Subcutaneous abdominal adipose tissue (tissue), 5 donors: Measurements from ENCODE around the gene MYPN.
A peak's percentile ranks its signal among the peaks of the same experiment; 100 is the strongest.

Experiments used
- H3K27ac ChIP-seq: one replicate; pipeline ENCODE4 v1.7.0; 2013; ENCODE audit warnings: low read depth, mild to moderate bottlenecking, inconsistent platforms, low read length, moderate library complexity
- H3K27me3 ChIP-seq, 5 donors: one replicate each; pipeline ENCODE4 v1.7.0; 2013; ENCODE audit warnings: low read length in 5 of 5, inconsistent platforms in 1 of 5; ENCODE audit not compliant: control insufficient read depth in 5 of 5, insufficient read depth in 4 of 5
- H3K36me3 ChIP-seq, 5 donors: one replicate each; pipeline ENCODE4 v1.7.0; 2013; ENCODE audit warnings: low read length in 5 of 5; ENCODE audit not compliant: control insufficient read depth in 5 of 5, insufficient read depth in 5 of 5
- H3K4me1 ChIP-seq, 5 donors: one replicate each; pipeline ENCODE4 v1.7.0; 2013; ENCODE audit warnings: low read length in 5 of 5, mild to moderate bottlenecking in 3 of 5, moderate library complexity in 1 of 5; ENCODE audit not compliant: control insufficient read depth in 5 of 5, insufficient read depth in 5 of 5
- H3K4me3 ChIP-seq, 5 donors: one replicate each; pipeline ENCODE4 v1.7.0; 2013; ENCODE audit warnings: low read length in 5 of 5, low read depth in 1 of 5
- H3K9ac ChIP-seq, 5 donors: one replicate each; pipeline ENCODE4 v1.7.0; 2013; ENCODE audit warnings: low read length in 5 of 5, mild to moderate bottlenecking in 4 of 5, moderate library complexity in 3 of 5
- H3K9me3 ChIP-seq, 5 donors: one replicate each; pipeline ENCODE4 v1.7.0; 2013; ENCODE audit warnings: low read length in 5 of 5; ENCODE audit not compliant: control insufficient read depth in 5 of 5
- donor health status: healthy.
- donor health status: healthy.
- donor health status: healthy.
- donor health status: healthy.
- donor health status: healthy.

The MYPN gene

DNA sequence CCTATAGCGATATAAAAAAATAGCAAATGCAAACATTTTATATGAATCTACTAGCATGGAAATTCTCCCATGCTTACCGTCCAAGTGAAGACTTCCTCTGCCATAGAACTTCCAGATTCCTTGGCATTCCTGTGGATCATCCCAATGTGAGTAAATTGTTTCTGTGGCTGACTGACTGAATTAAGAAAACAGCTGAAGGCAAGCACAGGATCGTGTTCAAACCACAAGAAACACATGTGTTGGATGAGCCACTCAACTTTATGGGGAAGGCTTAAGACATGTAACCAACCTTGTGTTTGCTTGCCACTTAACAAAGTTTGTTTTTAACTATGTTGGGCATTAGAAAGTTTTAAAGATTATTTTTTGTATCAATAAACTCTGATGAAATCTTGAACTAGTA, 2.6 kb upstream of the MYPN start:
- H3K9ac ChIP-seq: no peak overlapping the region
- H3K4me3 ChIP-seq: no peak overlapping the region
- no peak overlapping the region for H3K27ac ChIP-seq

DNA sequence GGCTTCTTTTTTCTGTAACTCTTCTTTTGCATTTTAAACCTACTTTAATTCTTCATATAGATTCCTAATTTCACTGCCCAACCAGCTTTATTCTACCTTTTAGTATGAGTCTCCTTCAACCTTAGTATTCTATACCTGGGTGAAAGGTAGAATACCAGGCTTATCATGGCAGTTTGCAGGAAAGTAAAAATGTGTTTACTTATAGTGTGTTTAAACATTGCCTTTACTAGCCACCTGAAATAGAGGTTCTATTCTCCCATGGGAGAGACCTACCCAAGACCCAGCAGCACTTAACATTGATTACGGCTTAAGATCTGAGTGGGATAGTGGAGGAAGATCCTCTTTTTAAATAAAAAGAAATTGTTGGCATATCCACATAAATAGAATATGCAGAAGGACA, 1.6 kb upstream of the MYPN start:
- no peak overlapping the region for H3K27ac ChIP-seq
- no peaks in the 10 kb centered on the region for H3K27me3 ChIP-seq
- no peaks in the 10 kb centered on the region for H3K36me3 ChIP-seq

More for the DNA sequence above, 2.6 kb upstream of the MYPN start:
- H3K36me3 ChIP-seq: no peaks in the 10 kb centered on the region
- no peaks in the 10 kb centered on the region for H3K9me3 ChIP-seq
- H3K4me1 ChIP-seq: no peaks in the 10 kb centered on the region
- no peaks in the 10 kb centered on the region for H3K27me3 ChIP-seq

DNA sequence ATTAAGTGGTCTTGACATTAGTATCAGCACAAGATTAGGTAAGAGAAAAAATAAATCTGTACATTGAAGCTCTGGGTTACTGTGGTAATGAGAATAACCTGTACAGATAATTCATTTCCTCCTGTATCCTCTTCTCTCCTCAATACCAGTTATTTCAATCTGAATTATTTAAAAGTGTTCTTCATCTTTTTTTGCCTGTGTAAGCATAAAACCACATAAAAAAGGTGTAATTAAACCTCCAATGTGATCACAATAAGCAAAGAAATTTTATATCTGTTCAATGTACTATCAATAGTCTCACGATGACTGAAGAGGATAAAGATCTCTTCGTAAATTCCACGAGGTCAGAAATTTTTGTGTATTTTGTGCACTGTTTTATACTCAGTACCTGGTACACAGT, 1.2 kb upstream of the MYPN start:
- no peak overlapping the region for H3K9ac ChIP-seq
- H3K4me3 ChIP-seq: no peak overlapping the region
- no peaks in the 10 kb centered on the region for H3K27me3 ChIP-seq
- no peaks in the 10 kb centered on the region for H3K9me3 ChIP-seq
- no peaks in the 10 kb centered on the region for H3K4me1 ChIP-seq
- no peak overlapping the region for H3K27ac ChIP-seq
- H3K36me3 ChIP-seq: no peaks in the 10 kb centered on the region

More for the DNA sequence above, 1.6 kb upstream of the MYPN start:
- Histone ChIP-seq H3K4me3 (no peak overlapping the region), H3K9ac (no peak overlapping the region), H3K4me1 (no peaks in the 10 kb centered on the region), H3K9me3 (no peaks in the 10 kb centered on the region)

DNA sequence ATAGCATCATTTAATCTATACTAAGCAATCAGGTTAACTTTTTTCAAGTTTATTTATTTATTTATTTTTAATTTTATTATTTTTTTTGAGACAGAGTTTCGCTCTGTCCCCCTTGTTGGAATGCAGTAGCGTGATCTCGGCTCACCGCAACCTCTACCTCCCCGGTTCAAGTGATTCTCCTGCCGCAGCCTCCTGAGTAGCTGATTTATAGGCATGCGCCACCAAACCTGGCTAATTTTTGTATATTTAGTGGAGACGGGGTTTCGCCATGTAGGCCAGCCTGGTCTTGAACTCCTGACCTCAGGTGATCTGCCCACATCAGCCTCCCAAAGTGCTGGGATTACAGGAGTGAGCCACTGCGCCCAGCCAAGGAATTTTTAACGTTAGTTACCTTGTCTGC, 635 bp upstream of the MYPN start:
- Histone ChIP-seq H3K27ac (no peak overlapping the region), H3K4me3 (no peak overlapping the region), H3K9ac (no peak overlapping the region)

DNA sequence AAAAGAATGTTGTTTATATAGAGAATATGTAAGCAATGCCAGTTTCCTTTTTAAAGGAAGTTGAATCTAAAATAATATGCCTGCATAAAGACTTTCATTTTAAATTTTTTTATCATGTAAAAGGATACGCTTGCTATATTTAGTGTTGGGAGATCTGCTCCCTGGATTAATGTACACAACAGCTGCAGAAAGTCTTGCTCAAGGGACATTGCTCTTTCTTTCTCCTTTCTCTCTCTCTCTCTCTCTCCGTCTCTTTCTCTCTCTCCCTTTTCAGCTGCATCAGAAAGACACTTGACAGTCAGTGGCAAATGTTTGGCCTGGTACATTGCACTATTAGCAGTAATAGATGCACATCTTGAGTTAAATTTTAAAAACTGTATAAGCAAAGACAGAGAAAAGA, 739 bp downstream of the MYPN start:
- no peaks in the 10 kb centered on the region for H3K9me3 ChIP-seq
- no peak overlapping the region for H3K4me3 ChIP-seq
- H3K4me1 ChIP-seq: no peaks in the 10 kb centered on the region
- no peak overlapping the region for H3K9ac ChIP-seq
- no peaks in the 10 kb centered on the region for H3K36me3 ChIP-seq
- no peak overlapping the region for H3K27ac ChIP-seq
- H3K27me3 ChIP-seq: no peaks in the 10 kb centered on the region

More for the DNA sequence above, 635 bp upstream of the MYPN start:
- no peaks in the 10 kb centered on the region for H3K27me3 ChIP-seq
- H3K9me3 ChIP-seq: no peaks in the 10 kb centered on the region
- H3K36me3 ChIP-seq: no peaks in the 10 kb centered on the region
- H3K4me1 ChIP-seq: no peaks in the 10 kb centered on the region

DNA sequence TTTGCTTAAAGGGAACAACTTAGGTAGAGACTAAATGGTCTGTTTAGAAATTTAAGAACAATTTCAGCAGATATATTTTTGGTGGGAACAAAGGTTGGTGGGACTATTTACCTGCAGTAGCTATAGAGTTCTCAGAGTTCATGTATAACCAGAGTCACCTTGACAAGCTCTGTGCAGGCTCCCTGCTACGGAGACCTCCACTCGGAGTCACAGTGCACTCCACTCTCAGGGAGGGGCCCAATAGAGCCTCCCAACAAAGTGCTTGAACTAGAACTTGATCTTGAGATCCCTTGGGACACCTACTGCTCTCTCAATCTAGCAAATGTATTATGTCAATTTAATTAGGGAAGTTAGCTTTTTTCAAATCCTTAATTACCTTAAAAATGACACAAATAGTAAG, 2.3 kb downstream of the MYPN start:
- H3K36me3 ChIP-seq: no peaks in the 10 kb centered on the region
- H3K9ac ChIP-seq: no peak overlapping the region
- no peaks in the 10 kb centered on the region for H3K4me1 ChIP-seq
- no peak overlapping the region for H3K27ac ChIP-seq
- no peaks in the 10 kb centered on the region for H3K9me3 ChIP-seq
- H3K27me3 ChIP-seq: no peaks in the 10 kb centered on the region
- H3K4me3 ChIP-seq: no peak overlapping the region

DNA sequence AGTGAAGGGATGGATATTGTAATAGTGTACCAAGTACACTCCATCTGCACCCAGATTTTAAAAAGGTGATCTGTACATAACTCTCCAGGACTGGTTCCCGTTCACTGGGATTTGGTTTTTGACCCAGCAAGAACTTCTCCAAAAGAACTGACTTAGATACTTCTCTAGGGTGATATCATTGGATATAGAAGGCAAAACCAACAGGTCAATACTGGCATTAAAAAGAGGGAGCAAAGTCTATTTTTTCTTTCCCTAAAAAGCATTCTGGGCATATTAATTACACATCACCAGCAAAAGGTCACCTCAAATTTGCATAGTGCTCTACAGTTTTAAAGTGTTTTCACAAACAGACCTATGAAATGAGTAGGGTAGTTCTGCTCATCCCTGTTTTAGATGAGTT, 3.5 kb downstream of the MYPN start:
- no peaks in the 10 kb centered on the region for H3K9me3 ChIP-seq
- H3K9ac ChIP-seq: no peak overlapping the region
- H3K27me3 ChIP-seq: no peaks in the 10 kb centered on the region
- H3K27ac ChIP-seq: no peak overlapping the region
- H3K36me3 ChIP-seq: no peaks in the 10 kb centered on the region
- H3K4me1 ChIP-seq: no peaks in the 10 kb centered on the region
- H3K4me3 ChIP-seq: no peak overlapping the region

DNA sequence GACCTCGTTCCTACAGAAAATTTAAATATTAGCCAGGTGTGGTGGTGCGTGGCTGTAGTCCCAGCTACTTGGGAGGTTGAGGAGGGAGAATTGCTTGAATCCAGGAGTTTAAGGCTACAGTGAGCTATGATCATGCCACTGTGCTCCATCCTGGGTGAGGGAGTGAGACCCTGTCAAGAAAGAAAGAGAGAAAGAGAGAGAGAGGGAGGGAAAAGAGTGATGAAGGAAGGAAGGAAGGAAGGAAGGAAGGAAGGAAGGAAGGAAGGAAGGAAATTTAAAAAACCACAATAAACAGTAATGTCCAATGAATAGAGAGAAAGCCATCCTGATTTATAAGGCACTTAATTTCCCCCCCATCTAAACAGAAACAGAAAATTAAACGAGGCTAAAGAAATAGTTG, 9.4 kb downstream of the MYPN start:
- H3K9me3 ChIP-seq: no peaks in the 10 kb centered on the region
- H3K4me3 ChIP-seq: no peak overlapping the region
- H3K4me1 ChIP-seq: peaks cover 0 to 9% (median 5%) of the 10 kb centered on the region in 5 donors
- H3K36me3 ChIP-seq: no peaks in the 10 kb centered on the region
- H3K27ac ChIP-seq: no peak overlapping the region
- H3K27me3 ChIP-seq: no peaks in the 10 kb centered on the region
- no peak overlapping the region for H3K9ac ChIP-seq

DNA sequence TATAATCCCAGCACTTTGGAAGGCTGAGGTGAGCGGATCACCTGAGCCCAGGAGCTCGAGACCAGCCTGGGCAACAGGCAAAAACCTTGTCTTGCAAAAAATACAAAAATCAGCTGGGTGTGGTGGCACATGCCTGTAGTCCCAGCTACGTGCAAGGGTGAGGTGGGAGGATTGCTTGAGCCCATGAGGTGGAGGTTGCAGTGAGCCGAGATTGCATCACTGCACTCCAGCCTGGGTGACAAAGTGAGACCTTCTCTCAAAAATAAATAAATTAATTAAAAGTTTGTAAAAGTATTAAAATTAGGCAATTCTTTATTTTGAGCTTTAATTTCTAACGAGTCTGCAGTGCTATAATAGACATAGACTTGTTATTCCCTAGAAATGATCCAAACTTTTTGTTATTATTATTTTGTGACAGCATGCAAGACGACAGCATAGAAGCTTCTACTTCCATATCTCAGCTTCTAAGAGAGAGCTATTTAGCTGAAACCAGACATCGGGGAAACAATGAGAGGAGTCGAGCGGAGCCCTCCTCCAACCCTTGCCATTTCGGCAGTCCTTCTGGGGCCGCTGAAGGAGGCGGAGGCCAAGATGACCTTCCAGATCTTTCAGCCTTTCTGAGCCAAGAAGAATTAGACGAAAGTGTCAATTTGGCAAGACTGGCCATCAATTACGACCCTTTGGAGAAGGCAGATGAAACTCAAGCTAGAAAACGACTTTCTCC, 11.9 kb downstream of the MYPN start:
- H3K4me3 ChIP-seq: peak overlapping the region in 4 of 5 donors; percentile 0 to 49 (median 40)
- no peak overlapping the region for H3K9ac ChIP-seq
- H3K4me1 ChIP-seq: peaks cover 0 to 9% (median 5%) of the 10 kb centered on the region in 5 donors
- H3K36me3 ChIP-seq: no peaks in the 10 kb centered on the region
- H3K27me3 ChIP-seq: no peaks in the 10 kb centered on the region
- peak overlapping the region; percentile 26 for H3K27ac ChIP-seq
- no peaks in the 10 kb centered on the region for H3K9me3 ChIP-seq

DNA sequence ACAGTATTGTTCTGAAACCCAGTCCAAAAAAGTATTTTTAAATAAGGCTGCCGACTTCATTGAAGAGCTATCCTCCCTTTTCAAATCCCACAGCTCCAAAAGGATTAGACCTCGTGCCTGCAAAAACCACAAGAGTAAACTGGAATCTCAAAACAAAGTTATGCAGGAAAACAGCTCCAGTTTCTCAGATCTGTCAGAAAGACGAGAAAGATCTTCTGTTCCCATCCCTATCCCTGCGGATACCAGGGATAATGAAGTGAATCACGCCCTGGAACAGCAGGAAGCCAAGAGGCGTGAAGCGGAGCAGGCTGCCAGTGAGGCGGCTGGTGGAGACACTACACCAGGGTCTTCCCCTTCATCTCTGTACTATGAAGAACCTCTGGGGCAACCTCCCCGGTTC, 12.6 kb downstream of the MYPN start:
- H3K4me1 ChIP-seq: peaks cover 0 to 9% (median 5%) of the 10 kb centered on the region in 5 donors
- no peaks in the 10 kb centered on the region for H3K27me3 ChIP-seq
- no peaks in the 10 kb centered on the region for H3K9me3 ChIP-seq
- H3K27ac ChIP-seq: peak overlapping the region; percentile 26
- H3K36me3 ChIP-seq: no peaks in the 10 kb centered on the region
- H3K9ac ChIP-seq: no peak overlapping the region
- H3K4me3 ChIP-seq: peak overlapping the region in 4 of 5 donors; percentile 0 to 49 (median 40)
